ENCODE data around the gene CRIP1. TPM values are rescaled to one million over a fixed set of nuclear protein-coding genes. Genes with fewer than 3 reads are reported as not detected.
A peak's percentile ranks its signal among the peaks of the same experiment; 100 is the strongest.

Gene CRIP1
- total and polyA plus RNA-seq, 2 donors (not counting 3 experiments of a cell fraction or from before 2014, with no cell fraction given), result 3.1 to 8.1 TPM

- peaks cover 17% of the 10 kb centered on the region for H3K4me1 ChIP-seq (ENCODE audit: control insufficient read depth, extremely low read depth, insufficient read depth, low read length)
- peak overlapping the region; percentile 9 for H3K4me2 ChIP-seq (ENCODE audit: insufficient read depth, low read length)
- no peak overlapping the region for H3K9ac ChIP-seq (replicated peaks; ENCODE audit: extremely low read depth, insufficient read depth, low read length)
- no peaks in the 10 kb centered on the region for H4K20me1 ChIP-seq (replicated peaks; ENCODE audit: control insufficient read depth, extremely low read depth, insufficient read depth, low read length)
- peaks cover 6 to 7% of the 10 kb centered on the region in 2 experiments for H3K27me3 ChIP-seq (ENCODE audit: control insufficient read depth in 2 of 2, insufficient read depth in 2 of 2, low read length in 2 of 2)
- TF ChIP-seq EZH2 (IDR thresholded peaks at IDR 0.05; ENCODE audit: borderline replicate concordance, low read depth, low read length, severe bottlenecking) (peak; percentile 78), FOS (IDR thresholded peaks at IDR 0.05; ENCODE audit: borderline replicate concordance, insufficient read depth, low read length) (no peak), MAX (IDR thresholded peaks at IDR 0.05; ENCODE audit: insufficient read depth, insufficient read length) (no peak), GATA2 (IDR thresholded peaks at IDR 0.05; ENCODE audit: insufficient read depth, insufficient read length, low read depth, low read length) (no peak), POLR2AphosphoS5 (IDR thresholded peaks at IDR 0.05; ENCODE audit: insufficient read depth, low read depth, low read length) (no peak), JUN (IDR thresholded peaks at IDR 0.05; ENCODE audit: borderline replicate concordance, insufficient read depth, insufficient read length, low read depth) (no peak), MYC (IDR thresholded peaks at IDR 0.05; ENCODE audit: low read depth, low read length) (no peak)
- H3K9me3 ChIP-seq (replicated peaks; ENCODE audit: control insufficient read depth, insufficient read depth, low read length), result no peaks in the 10 kb centered on the region
- H3K79me2 ChIP-seq (ENCODE audit: control insufficient read depth, insufficient read depth, low read length), result no peaks in the 10 kb centered on the region
- peak overlapping the region in 2 of 3 experiments; percentile 22 to 29 for H3K4me3 ChIP-seq (replicated peaks in 1 of 3; ENCODE audit: insufficient read depth in 1 of 3, low read depth in 1 of 3, low read length in 3 of 3)
- H2AFZ ChIP-seq (ENCODE audit: low read depth, low read length), result peak overlapping the region; percentile 80
- intact Hi-C loops (cut with micrococcal nuclease) (loop anchor here (1.0 kb wide), 3 partner anchors 37 to 157 kb away; partner anchors contain the start of gene TEDC1), dilution Hi-C loops (cut with MboI; ENCODE audit: extremely low pct_ligation_motif_present, low sequenced_read_pairs) (no loop called here)
- no peak overlapping the region for H3K27ac ChIP-seq (ENCODE audit: insufficient read depth, low read depth, low read length)
- DNase-seq (ENCODE audit: low read depth, low spot score) (peak; percentile 25), FAIRE-seq (no peak)
- CTCF ChIA-PET, result interaction anchor here (0.7 to 2.7 kb wide), 15 partner anchors 8 to 441 kb away, joined by 3 to 35 read pairs (median 4); partner anchors contain the start of gene TEDC1
- no TSS peak for BruUV-seq (replicated peaks)
- H3K36me3 ChIP-seq (ENCODE audit: control insufficient read depth in 2 of 2, extremely low read depth in 1 of 2, insufficient read depth in 2 of 2, low read length in 2 of 2), result no peaks in the 10 kb centered on the region
- POLR2A ChIA-PET, result no interaction called here
- H3K9me1 ChIP-seq (replicated peaks; ENCODE audit: control insufficient read depth, extremely low read depth, insufficient read depth, low read length), result no peaks in the 10 kb centered on the region
Observed at GRCh38 chr14:105528586-105529318, 42.1 kb downstream of the CRIP1 start.

All from endothelial cell of umbilical vein (primary cell).